ENCODE results near the gene GSTO1.
A peak's percentile ranks its signal among the peaks of the same experiment; 100 is the strongest.

GSTO1 gene

GRCh38 chr10:104268713-104269645, 14.3 kb downstream of the GSTO1 start, which contains the start of gene GSTO2:
Gene GSTO2 (plus strand): TSS chr10:104269184. CDS start chr10:104274916, 5,732 bp downstream.
- peaks cover 19 to 41% (median 27%) of the 10 kb centered on the region in 3 donors for H3K36me3 ChIP-seq
- H3K4me1 ChIP-seq, result peaks cover 0 to 14% (median 11%) of the 10 kb centered on the region in 4 donors
- peak within 1 kb of the TSS; percentile 94 to 95 for H3K4me3 ChIP-seq
- no peak for TF ChIP-seq CTCF (IDR thresholded peaks at IDR 0.05)
- intact Hi-C loops (cut with DNase I; ENCODE audit: low total_unique reads), result no loop called here
- H3K27ac ChIP-seq, result peak within 1 kb of the TSS; percentile 76 to 81
- peak; percentile 99 to 100 for DNase-seq
- no peaks in the 10 kb centered on the region for H3K27me3 ChIP-seq
- no peaks in the 10 kb centered on the region for H3K9me3 ChIP-seq

- Histone ChIP-seq H3K27me3 (peaks cover 0 to 19% of the 10 kb centered on the region in 2 donors), H3K4me1 (peaks cover 0 to 14% (median 7%) of the 10 kb centered on the region in 4 donors), H3K9me3 (no peaks in the 10 kb centered on the region), H3K4me3 (no peak overlapping the region), H3K36me3 (no peaks in the 10 kb centered on the region), H3K27ac (no peak overlapping the region)
- no peak for DNase-seq
- intact Hi-C loops (cut with DNase I; ENCODE audit: low total_unique reads), result no loop called here
- no peak for TF ChIP-seq CTCF (IDR thresholded peaks at IDR 0.05)
These were observed 18.6 kb downstream of the GSTO1 start for GRCh38 chr10:104273286-104273685.

- TF ChIP-seq CTCF (IDR thresholded peaks at IDR 0.05), result no peak
- H3K27me3 ChIP-seq, result peaks cover 0 to 19% of the 10 kb centered on the region in 2 donors
- H3K27ac ChIP-seq, result no peak overlapping the region
- intact Hi-C loops (cut with DNase I; ENCODE audit: low total_unique reads), result no loop called here
- H3K9me3 ChIP-seq, result no peaks in the 10 kb centered on the region
- no peak overlapping the region for H3K4me3 ChIP-seq
- peaks cover 0 to 13% (median 6%) of the 10 kb centered on the region in 4 donors for H3K4me1 ChIP-seq
- DNase-seq, result no peak
- H3K36me3 ChIP-seq, result no peaks in the 10 kb centered on the region
These were observed 19.3 kb downstream of the GSTO1 start for GRCh38 chr10:104273899-104274575.

- peaks cover 0 to 8% (median 4%) of the 10 kb centered on the region in 4 donors for H3K4me1 ChIP-seq
- no peaks in the 10 kb centered on the region for H3K36me3 ChIP-seq
- peaks cover 0 to 19% of the 10 kb centered on the region in 2 donors for H3K27me3 ChIP-seq
- H3K9me3 ChIP-seq, result no peaks in the 10 kb centered on the region
- H3K4me3 ChIP-seq, result peak overlapping the region in 1 of 2 donors; percentile 13
- no peak for DNase-seq
- peak; percentile 50 to 62 for TF ChIP-seq CTCF (IDR thresholded peaks at IDR 0.05)
- intact Hi-C loops (cut with DNase I; ENCODE audit: low total_unique reads), result no loop called here
- no peak overlapping the region for H3K27ac ChIP-seq
These were observed 20.4 kb downstream of the GSTO1 start for GRCh38 chr10:104274762-104275721.

GRCh38 chr10:104276192-104276591, 21.5 kb downstream of the GSTO1 start:
- intact Hi-C loops (cut with DNase I; ENCODE audit: low total_unique reads), result no loop called here
- DNase-seq, result no peak
- H3K4me1 ChIP-seq, result peaks cover 0 to 8% (median 4%) of the 10 kb centered on the region in 4 donors
- no peak overlapping the region for H3K27ac ChIP-seq
- no peaks in the 10 kb centered on the region for H3K9me3 ChIP-seq
- no peak overlapping the region for H3K4me3 ChIP-seq
- no peak for TF ChIP-seq CTCF (IDR thresholded peaks at IDR 0.05)
- H3K27me3 ChIP-seq, result peaks cover 0 to 19% of the 10 kb centered on the region in 2 donors
- no peaks in the 10 kb centered on the region for H3K36me3 ChIP-seq
